ENCODE results near the gene GPC5.
"Not testable (repeated sequence)": the region's sequence is repeated elsewhere in the genome, so short reads cannot be mapped to it uniquely, and the experiment has no call there.

GPC5 gene

GRCh38 chr13:91661692-91662490 lies 263.5 kb downstream of the GPC5 start:
- no peak overlapping the region for H2AFZ ChIP-seq (ENCODE audit: low read depth)
- H3K27me3 ChIP-seq (ENCODE audit: insufficient read depth, low read depth): no peaks in the 10 kb centered on the region
- H3K27ac ChIP-seq: no peak overlapping the region
- H4K20me1 ChIP-seq (ENCODE audit: insufficient read depth): no peaks in the 10 kb centered on the region
- no peak overlapping the region for H3K4me3 ChIP-seq (IDR thresholded peaks at IDR 0.05; ENCODE audit: insufficient read depth, low read depth, low read length)
- TF ChIP-seq CTCF (conservative IDR thresholded peaks at IDR 0.05; ENCODE audit: low read depth, low read length): no peak
- no peak overlapping the region for H3K4me2 ChIP-seq
- H3K36me3 ChIP-seq (ENCODE audit: insufficient read depth): no peaks in the 10 kb centered on the region
- no peak overlapping the region for H3K9ac ChIP-seq
- no peaks in the 10 kb centered on the region for H3K4me1 ChIP-seq (ENCODE audit: low read depth, poor library complexity, severe bottlenecking)
- no peaks in the 10 kb centered on the region for H3K79me2 ChIP-seq (ENCODE audit: insufficient read depth, low read depth)

GRCh38 chr13:91664039-91664438 lies 265.6 kb downstream of the GPC5 start:
- TF ChIP-seq CTCF (conservative IDR thresholded peaks at IDR 0.05; ENCODE audit: low read depth, low read length): no peak
- no peak overlapping the region for H3K27ac ChIP-seq
- H3K79me2 ChIP-seq (ENCODE audit: insufficient read depth, low read depth): no peaks in the 10 kb centered on the region
- no peak overlapping the region for H2AFZ ChIP-seq (ENCODE audit: low read depth)
- no peaks in the 10 kb centered on the region for H3K36me3 ChIP-seq (ENCODE audit: insufficient read depth)
- no peak overlapping the region for H3K4me3 ChIP-seq (IDR thresholded peaks at IDR 0.05; ENCODE audit: insufficient read depth, low read depth, low read length)
- H3K9ac ChIP-seq: no peak overlapping the region
- H4K20me1 ChIP-seq (ENCODE audit: insufficient read depth): no peaks in the 10 kb centered on the region
- no peak overlapping the region for H3K4me2 ChIP-seq
- H3K4me1 ChIP-seq (ENCODE audit: low read depth, poor library complexity, severe bottlenecking): no peaks in the 10 kb centered on the region
- no peaks in the 10 kb centered on the region for H3K27me3 ChIP-seq (ENCODE audit: insufficient read depth, low read depth)

- Histone ChIP-seq H3K4me1 (ENCODE audit: low read depth, poor library complexity, severe bottlenecking) (no peaks in the 10 kb centered on the region), H3K4me3 (IDR thresholded peaks at IDR 0.05; ENCODE audit: insufficient read depth, low read depth, low read length) (no peak overlapping the region)
Measured at GRCh38 chr13:91667486-91667885, 269.1 kb downstream of the GPC5 start.

GRCh38 chr13:91668866-91669495 lies 270.6 kb downstream of the GPC5 start:
- H3K79me2 ChIP-seq (ENCODE audit: insufficient read depth, low read depth): no peaks in the 10 kb centered on the region
- no peaks in the 10 kb centered on the region for H3K36me3 ChIP-seq (ENCODE audit: insufficient read depth)
- H4K20me1 ChIP-seq (ENCODE audit: insufficient read depth): no peaks in the 10 kb centered on the region
- H3K27me3 ChIP-seq (ENCODE audit: insufficient read depth, low read depth): no peaks in the 10 kb centered on the region
- H2AFZ ChIP-seq (ENCODE audit: low read depth): no peak overlapping the region
- no peak for TF ChIP-seq CTCF (conservative IDR thresholded peaks at IDR 0.05; ENCODE audit: low read depth, low read length)
- no peak overlapping the region for H3K4me2 ChIP-seq
- no peak overlapping the region for H3K9ac ChIP-seq
- H3K4me3 ChIP-seq (IDR thresholded peaks at IDR 0.05; ENCODE audit: insufficient read depth, low read depth, low read length): no peak overlapping the region
- H3K27ac ChIP-seq: no peak overlapping the region
- H3K4me1 ChIP-seq (ENCODE audit: low read depth, poor library complexity, severe bottlenecking): no peaks in the 10 kb centered on the region

More at GRCh38 chr13:91667486-91667885, 269.1 kb downstream of the GPC5 start:
- no peak overlapping the region for H3K9ac ChIP-seq
- H3K4me2 ChIP-seq: no peak overlapping the region
- H4K20me1 ChIP-seq (ENCODE audit: insufficient read depth): no peaks in the 10 kb centered on the region
- no peak for TF ChIP-seq CTCF (conservative IDR thresholded peaks at IDR 0.05; ENCODE audit: low read depth, low read length)
- H3K27ac ChIP-seq: no peak overlapping the region
- no peaks in the 10 kb centered on the region for H3K79me2 ChIP-seq (ENCODE audit: insufficient read depth, low read depth)
- no peak overlapping the region for H2AFZ ChIP-seq (ENCODE audit: low read depth)
- no peaks in the 10 kb centered on the region for H3K27me3 ChIP-seq (ENCODE audit: insufficient read depth, low read depth)
- no peaks in the 10 kb centered on the region for H3K36me3 ChIP-seq (ENCODE audit: insufficient read depth)

- H2AFZ ChIP-seq (ENCODE audit: low read depth); H3K27ac ChIP-seq; H3K9ac ChIP-seq; H4K20me1 ChIP-seq (ENCODE audit: insufficient read depth); H3K27me3 ChIP-seq (ENCODE audit: insufficient read depth, low read depth); H3K79me2 ChIP-seq (ENCODE audit: insufficient read depth, low read depth); H3K4me3 ChIP-seq (IDR thresholded peaks at IDR 0.05; ENCODE audit: insufficient read depth, low read depth, low read length); H3K4me2 ChIP-seq; H3K36me3 ChIP-seq (ENCODE audit: insufficient read depth); H3K4me1 ChIP-seq (ENCODE audit: low read depth, poor library complexity, severe bottlenecking): not testable (repeated sequence)
Measured at GRCh38 chr13:91674347-91674746, 275.9 kb downstream of the GPC5 start.
